Keratinocyte (primary cell): Measurements from ENCODE around the gene CKLF. TPM values are rescaled to one million over a fixed set of nuclear protein-coding genes. Genes with fewer than 3 reads are reported as not detected.

Source experiments
- DNase-seq: peaks from one replicate; pipeline ENCODE4 v3.0.0-alpha.2; 2011; ENCODE audit warnings: low read depth, missing footprints, low spot score
- FAIRE-seq: peaks from 2 replicates; lab custom pipeline; 2011; peaks lifted over from hg19 to GRCh38; lab: Jason Lieb, UNC
- H2AFZ ChIP-seq: 2 replicates; pipeline ENCODE4 v1.6.0; 2012; ENCODE audit warnings: low read length, control low read depth, inconsistent platforms; ENCODE audit not compliant: control insufficient read depth
- H3K27ac ChIP-seq: 2 replicates; pipeline ENCODE4 v1.5.1; 2011; ENCODE audit warnings: low read length; ENCODE audit not compliant: control insufficient read depth, insufficient read depth
- H3K27me3 ChIP-seq: 3 replicates; pipeline ENCODE4 v1.6.0; 2011; ENCODE audit warnings: low read length; ENCODE audit not compliant: control insufficient read depth, insufficient read depth; ENCODE audit errors: extremely low read depth
- H3K36me3 ChIP-seq, 2 experiments: 2 replicates in 1 of 2; 3 replicates in 1 of 2; pipeline ENCODE4 v1.5.1; 2011; ENCODE audit warnings: low read length in 2 of 2, mild to moderate bottlenecking in 1 of 2; ENCODE audit not compliant: control insufficient read depth in 2 of 2, insufficient read depth in 2 of 2; ENCODE audit errors: extremely low read depth in 1 of 2
- H3K4me1 ChIP-seq: 3 replicates; pipeline ENCODE4 v1.5.1; 2011; ENCODE audit warnings: low read length; ENCODE audit not compliant: control insufficient read depth, insufficient read depth; ENCODE audit errors: extremely low read depth
- H3K4me2 ChIP-seq: 3 replicates; pipeline ENCODE4 v1.6.0; 2011; ENCODE audit warnings: low read depth, low read length; ENCODE audit not compliant: control insufficient read depth, insufficient read depth; ENCODE audit errors: extremely low read depth
- H3K4me3 ChIP-seq, 3 experiments: fragments of 200-600 bp in 1 of 3; sonication (generic) in 1 of 3; 2 replicates in 2 of 3; 3 replicates in 1 of 3; pipeline ENCODE4 v1.5.1; 2011 to 2016; ENCODE audit warnings: low read length in 3 of 3, mild to moderate bottlenecking in 3 of 3, control low read depth in 2 of 3, inconsistent platforms in 1 of 3, low read depth in 1 of 3, mixed read lengths in 1 of 3, mixed run types in 1 of 3, moderate library complexity in 1 of 3; ENCODE audit not compliant: control insufficient read depth in 2 of 3, insufficient read depth in 2 of 3; ENCODE audit errors: extremely low read depth in 1 of 3
- H3K79me2 ChIP-seq: 2 replicates; pipeline ENCODE4 v1.6.0; 2012; ENCODE audit warnings: low read length; ENCODE audit not compliant: control insufficient read depth, insufficient read depth
- H3K9ac ChIP-seq: 3 replicates; pipeline ENCODE4 v1.6.0; 2011; ENCODE audit warnings: low read length; ENCODE audit not compliant: control insufficient read depth, insufficient read depth; ENCODE audit errors: extremely low read depth
- H3K9me1 ChIP-seq: 3 replicates; pipeline ENCODE4 v1.6.0; 2011; ENCODE audit warnings: low read length; ENCODE audit not compliant: control insufficient read depth, insufficient read depth; ENCODE audit errors: extremely low read depth
- H3K9me3 ChIP-seq: 2 replicates; pipeline ENCODE4 v1.5.1; 2012; ENCODE audit warnings: low read depth, low read length; ENCODE audit not compliant: control insufficient read depth
- H4K20me1 ChIP-seq: 3 replicates; pipeline ENCODE4 v1.6.0; 2011; ENCODE audit warnings: low read length; ENCODE audit not compliant: control insufficient read depth, insufficient read depth; ENCODE audit errors: extremely low read depth
- EZH2 ChIP-seq: IDR thresholded peaks from one replicate; pipeline ENCODE4 v1.6.1; 2012; ENCODE audit warnings: inconsistent platforms, mild to moderate bottlenecking, low read length, moderate library complexity
- dilution Hi-C: fragments of 300-500 bp; cut with MboI; formaldehyde crosslinking; loops from one replicate; pipeline ENCODE4 v1.7.0; 2020; ENCODE audit warnings: low sequenced_read_pairs; ENCODE audit not compliant: extremely low pct_ligation_motif_present
- polyA plus RNA-seq, 5 experiments: library from polyadenylated mRNA; depleted of rRNA in 3 of 5; stranded (reverse) in 3 of 5; stranded (forward) in 1 of 5; unstranded in 1 of 5; fragments of >200 nt; gene quantifications; 1 replicate in 1 of 5; 2 replicates in 3 of 5; 3 replicates in 1 of 5; pipeline versions ENCODE4 v1.2.1 to v1.2.3, GENCODE V29; 2011 to 2012; ENCODE audit warnings: missing spikeins in 2 of 5, low read depth in 1 of 5, low replicate concordance in 1 of 5
- TF ChIP-seq, protein P1 (sequence below), 3 experiments: IDR thresholded peaks in 1 of 3; conservative IDR thresholded peaks in 1 of 3; optimal IDR thresholded peaks in 1 of 3; 2 replicates in 2 of 3; 3 replicates in 1 of 3; pipeline versions ENCODE3 to v1.5.1; 2011; ENCODE audit warnings: low read length in 3 of 3, mild to moderate bottlenecking in 3 of 3, moderate library complexity in 2 of 3, control low read depth in 1 of 3, inconsistent platforms in 1 of 3; ENCODE audit not compliant: insufficient read depth in 2 of 3; ENCODE audit errors: extremely low read depth in 1 of 3

The CKLF gene
- polyA plus RNA-seq, 1 donor (not counting 4 experiments of a cell fraction or from before 2014, with no cell fraction given): 38.0 TPM

DNA sequence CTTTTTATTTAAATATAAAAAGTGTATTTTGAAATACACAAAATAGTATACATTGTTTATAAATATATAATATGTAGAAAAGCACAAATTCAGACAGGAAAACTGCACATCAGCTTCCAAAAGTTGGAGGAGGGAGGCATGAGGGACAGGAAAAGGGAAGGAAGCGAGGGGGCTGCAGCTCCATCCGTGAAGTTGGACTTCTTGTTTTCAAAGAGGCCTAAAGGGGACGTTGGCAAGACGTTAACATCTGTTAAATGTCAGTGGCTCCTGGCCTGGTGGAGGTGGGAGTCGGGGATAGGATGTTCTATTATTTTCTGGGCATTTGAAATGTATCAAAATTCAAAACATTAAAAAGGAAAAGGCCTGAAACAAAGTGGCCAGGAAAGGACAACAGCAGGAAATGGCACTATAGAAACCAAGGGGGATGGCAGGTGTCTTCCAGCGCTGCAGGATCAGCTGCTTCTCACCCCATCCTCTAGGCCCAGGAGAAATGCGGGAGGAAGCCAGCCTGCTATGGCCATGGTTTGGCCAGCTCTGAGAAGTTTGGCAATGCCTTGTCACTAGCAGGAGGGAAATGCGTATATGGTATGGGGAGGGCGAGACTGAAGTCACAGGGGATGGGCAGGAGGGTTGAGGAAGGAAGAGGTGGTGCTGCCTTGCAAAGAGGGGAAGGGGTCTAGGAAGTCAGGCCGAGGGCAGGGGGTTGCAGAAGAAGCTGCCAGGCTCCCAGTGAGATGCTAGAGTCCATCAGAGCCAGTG lies 33.3 kb downstream of the CKLF start:
- TF ChIP-seq, protein P1, sequence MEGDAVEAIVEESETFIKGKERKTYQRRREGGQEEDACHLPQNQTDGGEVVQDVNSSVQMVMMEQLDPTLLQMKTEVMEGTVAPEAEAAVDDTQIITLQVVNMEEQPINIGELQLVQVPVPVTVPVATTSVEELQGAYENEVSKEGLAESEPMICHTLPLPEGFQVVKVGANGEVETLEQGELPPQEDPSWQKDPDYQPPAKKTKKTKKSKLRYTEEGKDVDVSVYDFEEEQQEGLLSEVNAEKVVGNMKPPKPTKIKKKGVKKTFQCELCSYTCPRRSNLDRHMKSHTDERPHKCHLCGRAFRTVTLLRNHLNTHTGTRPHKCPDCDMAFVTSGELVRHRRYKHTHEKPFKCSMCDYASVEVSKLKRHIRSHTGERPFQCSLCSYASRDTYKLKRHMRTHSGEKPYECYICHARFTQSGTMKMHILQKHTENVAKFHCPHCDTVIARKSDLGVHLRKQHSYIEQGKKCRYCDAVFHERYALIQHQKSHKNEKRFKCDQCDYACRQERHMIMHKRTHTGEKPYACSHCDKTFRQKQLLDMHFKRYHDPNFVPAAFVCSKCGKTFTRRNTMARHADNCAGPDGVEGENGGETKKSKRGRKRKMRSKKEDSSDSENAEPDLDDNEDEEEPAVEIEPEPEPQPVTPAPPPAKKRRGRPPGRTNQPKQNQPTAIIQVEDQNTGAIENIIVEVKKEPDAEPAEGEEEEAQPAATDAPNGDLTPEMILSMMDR (optimal IDR thresholded peaks at IDR 0.05 in 1 of 3, IDR thresholded peaks at IDR 0.05 in 1 of 3, conservative IDR thresholded peaks at IDR 0.05 in 1 of 3; ENCODE audit: extremely low read depth in 1 of 3, insufficient read depth in 2 of 3, low read length in 3 of 3): no peak
- TF ChIP-seq EZH2: no peak
- dilution Hi-C loops: no loop called here
- H3K9ac ChIP-seq: no peak overlapping the region

DNA sequence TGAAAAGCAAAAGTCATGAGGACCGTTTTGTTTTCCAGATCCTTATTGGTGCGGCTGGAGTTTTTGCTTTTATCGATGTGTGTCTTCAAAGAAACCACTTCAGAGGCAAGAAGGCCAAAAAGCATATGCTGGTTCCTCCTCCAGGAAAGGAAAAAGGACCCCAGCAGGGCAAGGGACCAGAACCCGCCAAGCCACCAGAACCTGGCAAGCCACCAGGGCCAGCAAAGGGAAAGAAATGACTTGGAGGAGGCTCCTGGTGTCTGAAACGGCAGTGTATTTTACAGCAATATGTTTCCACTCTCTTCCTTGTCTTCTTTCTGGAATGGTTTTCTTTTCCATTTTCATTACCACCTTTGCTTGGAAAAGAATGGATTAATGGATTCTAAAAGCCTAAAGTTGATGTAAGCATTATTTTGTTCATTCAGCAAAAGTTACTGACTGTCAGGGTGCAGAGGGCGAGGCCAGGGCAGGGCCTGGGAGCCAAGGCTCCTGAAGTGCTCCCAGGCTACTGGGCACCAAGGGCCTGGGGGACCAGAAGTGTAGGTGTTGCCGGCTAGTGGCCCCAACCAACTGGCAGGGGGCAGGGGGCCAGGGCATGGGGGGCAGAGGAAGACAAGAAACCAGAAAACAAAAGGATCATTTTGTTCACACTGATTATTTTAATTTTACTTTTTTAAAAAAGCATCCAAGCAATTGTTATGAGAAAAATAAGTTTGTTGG lies 35.7 kb downstream of the CKLF start:
- FAIRE-seq (no peak), DNase-seq (no peak)
- no peaks in the 10 kb centered on the region for H3K36me3 ChIP-seq
- H3K4me1 ChIP-seq: no peaks in the 10 kb centered on the region
- H4K20me1 ChIP-seq: no peaks in the 10 kb centered on the region
- no peak overlapping the region for H3K4me3 ChIP-seq
- H3K9ac ChIP-seq: no peak overlapping the region
- no peak overlapping the region for H3K4me2 ChIP-seq
- dilution Hi-C loops: no loop called here
- H3K9me1 ChIP-seq: no peaks in the 10 kb centered on the region
- H3K27ac ChIP-seq: no peak overlapping the region
- no peak overlapping the region for H2AFZ ChIP-seq
- no peaks in the 10 kb centered on the region for H3K9me3 ChIP-seq
- TF ChIP-seq, protein P1 (optimal IDR thresholded peaks at IDR 0.05 in 1 of 3, IDR thresholded peaks at IDR 0.05 in 1 of 3, conservative IDR thresholded peaks at IDR 0.05 in 1 of 3; ENCODE audit: extremely low read depth in 1 of 3, insufficient read depth in 2 of 3, low read length in 3 of 3): no peak
- no peak for TF ChIP-seq EZH2
- H3K27me3 ChIP-seq: no peaks in the 10 kb centered on the region
- no peaks in the 10 kb centered on the region for H3K79me2 ChIP-seq

More for the DNA sequence above, 33.3 kb downstream of the CKLF start:
- no peak overlapping the region for H2AFZ ChIP-seq
- no peaks in the 10 kb centered on the region for H3K79me2 ChIP-seq
- no peaks in the 10 kb centered on the region for H3K27me3 ChIP-seq
- H3K4me1 ChIP-seq: peaks cover 8% of the 10 kb centered on the region
- H3K27ac ChIP-seq: no peak overlapping the region
- H3K9me1 ChIP-seq: no peaks in the 10 kb centered on the region
- H4K20me1 ChIP-seq: no peaks in the 10 kb centered on the region
- DNase-seq (no peak), FAIRE-seq (no peak)
- H3K9me3 ChIP-seq: no peaks in the 10 kb centered on the region
- no peak overlapping the region for H3K4me3 ChIP-seq
- H3K36me3 ChIP-seq: no peaks in the 10 kb centered on the region
- no peak overlapping the region for H3K4me2 ChIP-seq
